ENCODE measurements around the gene RNF112.

DNA sequence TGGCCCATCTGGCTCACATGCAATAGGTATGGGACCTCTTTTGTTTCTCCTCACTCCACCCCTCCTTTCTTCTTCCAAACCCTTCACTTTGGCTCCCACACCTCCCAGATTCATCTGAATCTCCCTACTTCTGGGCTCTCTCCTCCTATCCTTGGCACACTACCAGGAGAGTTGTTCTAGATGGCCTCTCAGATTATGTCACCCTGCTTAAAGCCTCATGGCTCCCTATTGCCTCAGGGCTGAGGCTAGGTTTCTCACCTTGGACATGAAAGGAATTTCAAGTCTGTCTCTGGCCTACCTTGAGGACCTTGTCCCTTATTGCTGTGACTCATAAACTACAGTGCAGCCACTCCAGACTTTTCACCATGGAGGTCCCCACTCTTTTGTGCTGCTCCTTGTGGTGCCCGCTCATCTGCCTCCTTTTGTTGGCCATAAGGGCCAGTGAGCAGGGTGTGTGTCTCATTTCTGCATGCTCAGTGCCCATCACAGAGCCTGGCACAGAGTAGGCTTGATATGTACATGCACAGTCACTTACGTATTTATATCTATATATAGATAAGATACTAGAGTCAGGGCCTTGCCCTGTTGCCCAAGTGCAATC is 23.0 kb upstream of the RNF112 start:
- TF ChIP-seq RAD21 (conservative IDR thresholded peaks at IDR 0.05) (no peak), EZH2 (IDR thresholded peaks at IDR 0.05; ENCODE audit: borderline replicate concordance, insufficient read depth, low read length, poor library complexity, severe bottlenecking) (no peak), EP300 (conservative IDR thresholded peaks at IDR 0.05; ENCODE audit: poor library complexity, severe bottlenecking) (no peak), TAF1 (IDR thresholded peaks at IDR 0.05; ENCODE audit: low read depth) (no peak), POLR2AphosphoS5 (IDR thresholded peaks at IDR 0.05) (no peak), MXI1 (conservative IDR thresholded peaks at IDR 0.05; ENCODE audit: poor library complexity, severe bottlenecking) (no peak), SMC3 (conservative IDR thresholded peaks at IDR 0.05; ENCODE audit: poor library complexity) (no peak)
- TF ChIP-seq, protein P1, sequence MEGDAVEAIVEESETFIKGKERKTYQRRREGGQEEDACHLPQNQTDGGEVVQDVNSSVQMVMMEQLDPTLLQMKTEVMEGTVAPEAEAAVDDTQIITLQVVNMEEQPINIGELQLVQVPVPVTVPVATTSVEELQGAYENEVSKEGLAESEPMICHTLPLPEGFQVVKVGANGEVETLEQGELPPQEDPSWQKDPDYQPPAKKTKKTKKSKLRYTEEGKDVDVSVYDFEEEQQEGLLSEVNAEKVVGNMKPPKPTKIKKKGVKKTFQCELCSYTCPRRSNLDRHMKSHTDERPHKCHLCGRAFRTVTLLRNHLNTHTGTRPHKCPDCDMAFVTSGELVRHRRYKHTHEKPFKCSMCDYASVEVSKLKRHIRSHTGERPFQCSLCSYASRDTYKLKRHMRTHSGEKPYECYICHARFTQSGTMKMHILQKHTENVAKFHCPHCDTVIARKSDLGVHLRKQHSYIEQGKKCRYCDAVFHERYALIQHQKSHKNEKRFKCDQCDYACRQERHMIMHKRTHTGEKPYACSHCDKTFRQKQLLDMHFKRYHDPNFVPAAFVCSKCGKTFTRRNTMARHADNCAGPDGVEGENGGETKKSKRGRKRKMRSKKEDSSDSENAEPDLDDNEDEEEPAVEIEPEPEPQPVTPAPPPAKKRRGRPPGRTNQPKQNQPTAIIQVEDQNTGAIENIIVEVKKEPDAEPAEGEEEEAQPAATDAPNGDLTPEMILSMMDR (IDR thresholded peaks at IDR 0.05; ENCODE audit: poor library complexity, severe bottlenecking): no peak
- TF ChIP-seq, protein P2, sequence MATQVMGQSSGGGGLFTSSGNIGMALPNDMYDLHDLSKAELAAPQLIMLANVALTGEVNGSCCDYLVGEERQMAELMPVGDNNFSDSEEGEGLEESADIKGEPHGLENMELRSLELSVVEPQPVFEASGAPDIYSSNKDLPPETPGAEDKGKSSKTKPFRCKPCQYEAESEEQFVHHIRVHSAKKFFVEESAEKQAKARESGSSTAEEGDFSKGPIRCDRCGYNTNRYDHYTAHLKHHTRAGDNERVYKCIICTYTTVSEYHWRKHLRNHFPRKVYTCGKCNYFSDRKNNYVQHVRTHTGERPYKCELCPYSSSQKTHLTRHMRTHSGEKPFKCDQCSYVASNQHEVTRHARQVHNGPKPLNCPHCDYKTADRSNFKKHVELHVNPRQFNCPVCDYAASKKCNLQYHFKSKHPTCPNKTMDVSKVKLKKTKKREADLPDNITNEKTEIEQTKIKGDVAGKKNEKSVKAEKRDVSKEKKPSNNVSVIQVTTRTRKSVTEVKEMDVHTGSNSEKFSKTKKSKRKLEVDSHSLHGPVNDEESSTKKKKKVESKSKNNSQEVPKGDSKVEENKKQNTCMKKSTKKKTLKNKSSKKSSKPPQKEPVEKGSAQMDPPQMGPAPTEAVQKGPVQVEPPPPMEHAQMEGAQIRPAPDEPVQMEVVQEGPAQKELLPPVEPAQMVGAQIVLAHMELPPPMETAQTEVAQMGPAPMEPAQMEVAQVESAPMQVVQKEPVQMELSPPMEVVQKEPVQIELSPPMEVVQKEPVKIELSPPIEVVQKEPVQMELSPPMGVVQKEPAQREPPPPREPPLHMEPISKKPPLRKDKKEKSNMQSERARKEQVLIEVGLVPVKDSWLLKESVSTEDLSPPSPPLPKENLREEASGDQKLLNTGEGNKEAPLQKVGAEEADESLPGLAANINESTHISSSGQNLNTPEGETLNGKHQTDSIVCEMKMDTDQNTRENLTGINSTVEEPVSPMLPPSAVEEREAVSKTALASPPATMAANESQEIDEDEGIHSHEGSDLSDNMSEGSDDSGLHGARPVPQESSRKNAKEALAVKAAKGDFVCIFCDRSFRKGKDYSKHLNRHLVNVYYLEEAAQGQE (IDR thresholded peaks at IDR 0.05; ENCODE audit: borderline replicate concordance): no peak

Measured in neural cell (in vitro differentiated cells).